Calu3 (cell line): ENCODE measurements around the gene GAD2. TPM values are rescaled to one million over a fixed set of nuclear protein-coding genes. Genes with fewer than 3 reads are reported as not detected.

Source experiments
- BruUV-seq: library from RNA; stranded (reverse); fragments of 400-500 nt; replicated peaks from 2 replicates; lab custom pipeline; 2021; lab: Mats Ljungman, UMichigan
- CTCF ChIA-PET: fragments of 300-600 bp; sonication (Branson Sonifier 250); formaldehyde crosslinking; loops from one replicate; lab custom pipeline; 2022; ENCODE audit warnings: antibody characterized with exemption; lab: Charles Lee
- DNase-seq: peaks from one replicate; pipeline ENCODE4 v3.0.0; 2022
- H3K27ac Mint-ChIP-seq: one replicate; pipeline ENCODE4 v1.8.0; 2022; ENCODE audit warnings: mixed read lengths; ENCODE audit not compliant: unreplicated experiment
- H3K27me3 Mint-ChIP-seq: one replicate; pipeline ENCODE4 v1.8.0; 2022; ENCODE audit warnings: mixed read lengths; ENCODE audit not compliant: unreplicated experiment
- H3K36me3 Mint-ChIP-seq: one replicate; pipeline ENCODE4 v1.8.0; 2022; ENCODE audit warnings: mild to moderate bottlenecking, moderate library complexity, mixed read lengths; ENCODE audit not compliant: insufficient read depth, unreplicated experiment
- H3K4me1 Mint-ChIP-seq: one replicate; pipeline ENCODE4 v1.8.0; 2022; ENCODE audit warnings: mild to moderate bottlenecking, low read depth, mixed read lengths; ENCODE audit not compliant: unreplicated experiment
- H3K4me3 Mint-ChIP-seq: one replicate; pipeline ENCODE4 v1.8.0; 2022; ENCODE audit warnings: mild to moderate bottlenecking, low read depth, moderate library complexity, mixed read lengths; ENCODE audit not compliant: unreplicated experiment
- H3K9me3 Mint-ChIP-seq: one replicate; pipeline ENCODE4 v1.8.0; 2022; ENCODE audit warnings: low read depth, mixed read lengths; ENCODE audit not compliant: unreplicated experiment
- intact Hi-C: fragments of 100-400 bp; cut with micrococcal nuclease; formaldehyde crosslinking; loops from one replicate; pipeline ENCODE4 v1.10.0; 2022; ENCODE audit not compliant: unreplicated experiment
- total RNA-seq: library from RNA; stranded (reverse); gene quantifications from 2 replicates; pipeline ENCODE4 v1.2.3, GENCODE V29; 2022
- TF ChIP-seq, protein P1 (sequence below): fragments of 200-600 bp; IDR thresholded peaks from one replicate; pipeline ENCODE4 v1.8.0; 2022; ENCODE audit warnings: antibody characterized with exemption; ENCODE audit not compliant: unreplicated experiment

The GAD2 gene
- total RNA-seq, 1 experiment from 2014 or later, result not detected

DNA sequence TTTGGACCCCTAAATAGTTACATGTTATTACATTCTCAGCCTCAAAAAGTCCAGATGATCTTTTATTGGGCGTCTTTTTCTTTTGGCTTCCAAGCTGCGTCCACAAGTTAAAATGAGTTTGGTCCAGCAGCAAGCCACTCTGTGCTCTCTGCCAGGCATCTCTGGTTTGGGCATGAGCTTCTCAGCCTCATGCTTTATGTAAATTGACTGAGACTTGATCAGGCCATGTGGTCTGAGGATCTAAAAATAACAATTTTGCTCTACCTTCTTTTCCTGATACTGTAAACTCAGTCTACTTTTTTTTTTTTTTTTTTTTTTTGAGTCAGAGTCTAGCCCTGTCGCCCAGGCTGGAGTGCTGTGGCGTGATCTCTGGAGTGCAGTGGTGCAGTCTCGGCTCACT, 15.6 kb downstream of the GAD2 start:
- Mint-ChIP-seq H3K4me3 (no peak overlapping the region), H3K27me3 (peaks cover 70% of the 10 kb centered on the region), H3K9me3 (no peaks in the 10 kb centered on the region), H3K27ac (no peak overlapping the region), H3K36me3 (no peaks in the 10 kb centered on the region), H3K4me1 (no peaks in the 10 kb centered on the region)
- CTCF ChIA-PET, result interaction anchor here (0.7 kb wide), 1 partner anchor 43 kb away, joined by 6 read pairs; no protein-coding TSS in a partner anchor
- no TSS peak for BruUV-seq
- no peak for DNase-seq
- TF ChIP-seq, protein P1, sequence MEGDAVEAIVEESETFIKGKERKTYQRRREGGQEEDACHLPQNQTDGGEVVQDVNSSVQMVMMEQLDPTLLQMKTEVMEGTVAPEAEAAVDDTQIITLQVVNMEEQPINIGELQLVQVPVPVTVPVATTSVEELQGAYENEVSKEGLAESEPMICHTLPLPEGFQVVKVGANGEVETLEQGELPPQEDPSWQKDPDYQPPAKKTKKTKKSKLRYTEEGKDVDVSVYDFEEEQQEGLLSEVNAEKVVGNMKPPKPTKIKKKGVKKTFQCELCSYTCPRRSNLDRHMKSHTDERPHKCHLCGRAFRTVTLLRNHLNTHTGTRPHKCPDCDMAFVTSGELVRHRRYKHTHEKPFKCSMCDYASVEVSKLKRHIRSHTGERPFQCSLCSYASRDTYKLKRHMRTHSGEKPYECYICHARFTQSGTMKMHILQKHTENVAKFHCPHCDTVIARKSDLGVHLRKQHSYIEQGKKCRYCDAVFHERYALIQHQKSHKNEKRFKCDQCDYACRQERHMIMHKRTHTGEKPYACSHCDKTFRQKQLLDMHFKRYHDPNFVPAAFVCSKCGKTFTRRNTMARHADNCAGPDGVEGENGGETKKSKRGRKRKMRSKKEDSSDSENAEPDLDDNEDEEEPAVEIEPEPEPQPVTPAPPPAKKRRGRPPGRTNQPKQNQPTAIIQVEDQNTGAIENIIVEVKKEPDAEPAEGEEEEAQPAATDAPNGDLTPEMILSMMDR, result no peak
- intact Hi-C loops, result no loop called here

DNA sequence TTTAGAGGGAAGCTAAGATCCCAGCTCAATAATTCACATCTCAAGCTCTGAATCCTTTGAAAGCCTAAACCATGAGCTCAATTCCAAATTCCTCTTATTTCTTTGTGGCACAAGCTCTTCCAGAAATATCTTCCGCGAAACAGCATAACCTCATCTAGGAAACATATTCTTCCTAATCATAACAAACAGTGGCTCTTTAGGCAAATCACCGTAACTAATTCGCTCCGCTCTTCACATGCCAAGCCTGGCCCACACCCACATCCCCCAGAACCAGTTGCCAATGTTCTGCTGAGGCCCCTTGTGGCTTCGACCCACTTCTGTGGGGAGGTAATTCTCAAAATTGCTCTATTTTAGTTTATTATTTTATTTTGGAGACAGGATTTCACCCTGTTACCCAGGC, 19.2 kb downstream of the GAD2 start:
- no peaks in the 10 kb centered on the region for H3K4me1 Mint-ChIP-seq
- intact Hi-C loops, result no loop called here
- DNase-seq, result no peak
- BruUV-seq, result no TSS peak
- H3K27me3 Mint-ChIP-seq, result peaks cover 86% of the 10 kb centered on the region
- H3K27ac Mint-ChIP-seq, result no peak overlapping the region
- no peaks in the 10 kb centered on the region for H3K9me3 Mint-ChIP-seq
- H3K36me3 Mint-ChIP-seq, result no peaks in the 10 kb centered on the region
- CTCF ChIA-PET, result no interaction called here
- no peak overlapping the region for H3K4me3 Mint-ChIP-seq
- TF ChIP-seq, protein P1, result no peak

DNA sequence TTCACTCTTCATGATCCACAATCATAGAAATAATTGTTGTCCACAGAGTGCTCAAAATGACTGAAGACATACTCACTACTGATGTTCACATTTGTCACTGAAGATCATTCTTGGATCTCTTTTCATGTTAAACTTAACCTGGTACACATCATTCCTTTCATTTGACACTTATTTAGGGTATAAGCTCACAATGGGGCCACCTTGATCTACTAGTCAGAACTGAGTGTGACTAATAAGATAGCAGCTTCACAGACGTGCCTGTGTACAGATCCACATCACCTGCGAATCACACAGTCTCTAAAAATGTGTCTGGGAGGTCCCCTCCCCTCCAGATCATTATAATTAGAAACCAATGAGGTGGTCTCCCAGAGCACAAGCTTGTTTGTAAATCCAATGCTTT, 21.8 kb downstream of the GAD2 start:
- no peak overlapping the region for H3K27ac Mint-ChIP-seq
- CTCF ChIA-PET, result no interaction called here

DNA sequence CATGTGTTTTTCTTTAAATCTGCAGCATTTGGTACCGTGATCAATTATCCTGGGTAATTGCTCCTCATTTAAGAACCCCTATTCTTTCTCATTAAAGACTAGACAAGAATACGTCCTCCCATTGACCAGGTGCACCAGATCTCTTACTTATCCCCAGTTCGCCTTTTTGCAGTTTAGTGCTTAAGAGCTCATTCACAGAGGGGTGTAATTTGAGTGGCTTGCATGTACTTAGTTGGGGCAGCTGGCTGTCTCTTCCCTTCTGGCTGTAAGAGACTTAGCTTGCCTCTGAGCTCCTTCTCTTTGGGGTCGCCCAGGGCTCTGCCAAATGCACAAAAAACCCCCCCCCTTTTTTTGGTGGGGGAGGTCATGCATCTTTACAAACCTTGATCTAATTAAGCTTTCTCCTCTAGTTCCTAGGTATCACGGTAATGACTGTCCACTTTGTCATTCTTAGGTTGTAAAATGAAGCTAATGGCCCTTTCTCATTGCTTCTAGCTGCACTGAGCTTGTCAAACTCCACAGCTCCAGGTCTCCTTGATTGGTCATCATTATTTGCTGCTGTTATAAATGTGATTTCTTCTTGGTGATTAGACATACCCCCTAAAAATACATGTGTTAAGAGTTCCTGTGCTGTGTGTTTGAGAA, 26.3 kb downstream of the GAD2 start:
- CTCF ChIA-PET, result interaction anchor here (0.7 kb wide), 1 partner anchor 1495 kb away, joined by 3 read pairs; no protein-coding TSS in a partner anchor

More for the DNA sequence above, 21.8 kb downstream of the GAD2 start:
- Mint-ChIP-seq H3K36me3 (no peaks in the 10 kb centered on the region), H3K4me1 (no peaks in the 10 kb centered on the region), H3K27me3 (peaks cover 80% of the 10 kb centered on the region), H3K4me3 (no peak overlapping the region), H3K9me3 (no peaks in the 10 kb centered on the region)
- intact Hi-C loops, result no loop called here
- TF ChIP-seq, protein P1, result no peak
- no TSS peak for BruUV-seq
- DNase-seq, result no peak

More for the DNA sequence above, 26.3 kb downstream of the GAD2 start:
- Mint-ChIP-seq H3K9me3 (no peaks in the 10 kb centered on the region), H3K4me3 (no peak overlapping the region), H3K27me3 (peaks cover 55% of the 10 kb centered on the region), H3K4me1 (no peaks in the 10 kb centered on the region), H3K27ac (no peak overlapping the region), H3K36me3 (no peaks in the 10 kb centered on the region)
- no TSS peak for BruUV-seq
- intact Hi-C loops, result no loop called here
- DNase-seq, result no peak
- TF ChIP-seq, protein P1, result no peak
